C4-2B (cell line): ENCODE data around the gene C10orf120.

Experiments
- H3K27ac ChIP-seq: fragments of 450-650 bp; 2 replicates; pipeline ENCODE4 v1.5.1; 2017
- CTCF ChIP-seq: fragments of 450-650 bp; conservative IDR thresholded peaks from 2 replicates; pipeline ENCODE4 v1.5.1; 2017; ENCODE audit warnings: mild to moderate bottlenecking
- ZFX ChIP-seq: fragments of 450-650 bp; IDR thresholded peaks from 2 replicates; pipeline ENCODE4 v1.6.1; 2017

C10orf120 gene

GRCh38 chr10:122733443-122733842 lies 33.8 kb upstream of the C10orf120 start:
- no peak for TF ChIP-seq CTCF
- no peak for TF ChIP-seq ZFX
- no peak overlapping the region for H3K27ac ChIP-seq

GRCh38 chr10:122730238-122730637 lies 30.6 kb upstream of the C10orf120 start:
- no peak for TF ChIP-seq CTCF
- no peak overlapping the region for H3K27ac ChIP-seq

GRCh38 chr10:122729126-122729525 lies 29.5 kb upstream of the C10orf120 start:
- no peak overlapping the region for H3K27ac ChIP-seq
- TF ChIP-seq CTCF: no peak
- no peak for TF ChIP-seq ZFX

GRCh38 chr10:122727426-122727825 lies 27.8 kb upstream of the C10orf120 start:
- TF ChIP-seq CTCF (no peak), ZFX (no peak)
- no peak overlapping the region for H3K27ac ChIP-seq

GRCh38 chr10:122725768-122726167 lies 26.1 kb upstream of the C10orf120 start:
- TF ChIP-seq CTCF (peak; percentile 70), ZFX (no peak)
- H3K27ac ChIP-seq: no peak overlapping the region

- TF ChIP-seq ZFX (no peak), CTCF (no peak)
Observed at GRCh38 chr10:122725006-122725405, 25.4 kb upstream of the C10orf120 start.

GRCh38 chr10:122721111-122721510 lies 21.5 kb upstream of the C10orf120 start:
- no peak for TF ChIP-seq CTCF
- TF ChIP-seq ZFX: no peak
- no peak overlapping the region for H3K27ac ChIP-seq

More at GRCh38 chr10:122725006-122725405, 25.4 kb upstream of the C10orf120 start:
- no peak overlapping the region for H3K27ac ChIP-seq
